ELF-1 (cell line): Measurements from ENCODE around the gene ALG3.

ENCODE experiments used
- DNase-seq: peaks from one replicate; pipeline ENCODE4 v3.0.0-alpha.2; 2016; ENCODE audit warnings: low read depth, low spot score

The ALG3 gene

DNA sequence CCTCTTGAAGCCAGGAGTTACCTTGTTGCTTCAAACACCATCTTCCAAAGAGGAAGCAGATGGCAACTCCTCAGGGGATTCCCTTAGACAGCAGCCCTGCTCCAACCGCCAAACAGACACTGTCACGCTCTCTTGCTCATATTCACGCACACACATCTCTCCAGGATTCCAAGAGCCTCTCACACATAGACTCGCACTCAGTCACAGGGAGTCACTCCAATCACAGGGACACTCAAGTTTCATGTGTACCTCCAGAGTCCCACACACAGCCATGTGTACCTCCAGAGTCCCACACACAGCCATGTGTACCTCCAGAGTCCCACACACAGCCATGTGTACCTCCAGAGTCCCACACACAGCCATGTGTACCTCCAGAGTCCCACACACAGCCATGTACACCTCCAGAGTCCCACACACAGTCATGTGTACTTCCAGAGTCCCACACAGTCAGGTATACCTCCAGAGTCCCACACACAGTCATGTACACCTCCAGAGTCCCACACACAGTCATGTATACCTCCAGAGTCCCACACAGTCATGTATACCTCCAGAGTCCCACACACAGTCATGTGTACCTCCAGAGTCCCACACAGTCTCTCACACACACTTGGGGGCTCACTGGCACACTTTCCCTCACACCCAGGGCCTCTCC lies 13.3 kb downstream of the ALG3 start:
- no peak for DNase-seq

DNA sequence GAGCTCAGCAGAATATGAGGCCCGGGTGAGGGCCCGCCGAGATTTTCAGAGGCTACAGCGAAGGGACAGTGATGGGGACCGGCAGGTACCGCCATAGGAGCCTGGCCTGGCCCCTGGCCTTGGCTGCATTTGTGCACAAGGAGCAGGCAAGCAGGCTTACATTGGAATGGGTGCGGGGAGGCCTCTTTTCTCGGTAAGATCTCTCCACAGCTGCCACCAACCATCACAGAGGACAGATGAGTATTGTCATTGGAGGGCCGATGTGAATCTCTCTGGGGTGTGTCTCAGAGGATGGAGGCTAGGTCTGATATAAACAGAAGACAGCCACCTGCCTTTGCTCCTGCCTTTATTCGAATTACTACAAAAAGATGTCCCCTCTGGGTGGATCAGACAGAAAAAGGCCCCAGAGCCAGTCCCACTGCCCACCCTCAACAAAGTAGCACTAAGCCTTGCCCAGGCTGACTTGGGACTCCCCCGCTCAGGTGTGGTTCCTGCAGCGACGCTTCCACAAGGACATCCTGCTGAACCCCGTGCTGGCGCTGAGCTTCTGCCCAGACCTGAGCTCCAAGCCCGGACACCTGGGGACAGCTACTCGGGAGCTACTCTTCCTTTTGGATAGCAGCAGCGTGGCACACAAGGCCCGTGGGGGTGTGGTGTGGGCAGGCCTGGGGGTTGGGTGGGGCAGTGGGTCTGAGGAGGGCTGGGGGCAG lies 13.9 kb downstream of the ALG3 start:
- no peak for DNase-seq

DNA sequence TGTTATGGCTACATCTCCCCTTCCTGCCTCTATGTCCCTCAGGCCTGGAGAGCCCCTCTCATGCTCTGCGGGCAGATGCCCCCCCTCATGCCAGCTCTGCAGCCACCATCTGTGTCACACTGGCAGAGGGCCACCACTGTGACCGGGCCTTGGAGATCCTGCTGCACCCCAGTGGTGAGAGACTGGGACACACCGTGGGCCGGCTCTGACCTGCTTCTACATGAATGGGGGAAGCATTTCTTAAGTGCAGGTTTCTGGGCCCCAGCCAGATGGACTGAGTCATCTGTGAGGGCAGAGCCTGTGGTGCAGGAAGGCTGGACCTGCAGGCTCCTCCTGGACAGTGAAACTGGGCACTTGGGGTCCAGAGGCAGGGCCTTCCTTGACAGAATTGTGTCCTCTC lies 14.5 kb downstream of the ALG3 start:
- DNase-seq, result no peak

DNA sequence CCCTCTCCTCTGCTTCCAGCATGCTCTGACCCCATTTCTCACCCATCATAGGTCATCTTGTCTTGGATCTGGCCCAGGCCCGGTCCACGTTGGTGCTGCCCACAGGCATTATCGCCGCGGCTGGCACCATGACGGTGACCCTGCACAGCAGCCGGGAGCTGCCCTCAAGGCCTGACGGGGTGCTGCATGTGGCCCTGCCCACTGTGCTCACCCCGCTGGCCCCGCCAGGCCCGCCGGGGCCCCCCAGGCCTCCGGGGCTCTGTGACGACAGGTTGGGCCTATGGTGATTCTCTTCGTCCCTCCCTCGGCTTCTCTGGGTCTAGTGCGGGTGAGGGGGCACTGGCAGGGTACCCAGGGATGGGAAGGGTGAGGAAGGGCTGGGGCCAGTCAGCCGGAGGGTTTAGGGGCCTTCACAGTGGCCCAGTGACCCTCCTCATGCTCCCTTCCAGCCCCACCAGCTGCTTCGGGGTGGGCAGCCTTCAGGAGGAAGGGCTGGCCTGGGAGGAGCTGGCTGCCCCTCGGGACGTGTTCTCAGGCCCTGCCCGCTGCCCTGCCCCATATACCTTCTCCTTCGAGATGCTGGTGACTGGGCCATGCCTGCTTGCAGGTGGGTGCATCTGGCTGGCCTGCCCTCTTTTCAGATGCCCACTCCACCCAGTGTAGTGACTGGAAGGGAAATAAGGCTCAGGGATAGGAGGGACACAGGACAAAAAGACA lies 15.5 kb downstream of the ALG3 start:
- DNase-seq, result no peak

DNA sequence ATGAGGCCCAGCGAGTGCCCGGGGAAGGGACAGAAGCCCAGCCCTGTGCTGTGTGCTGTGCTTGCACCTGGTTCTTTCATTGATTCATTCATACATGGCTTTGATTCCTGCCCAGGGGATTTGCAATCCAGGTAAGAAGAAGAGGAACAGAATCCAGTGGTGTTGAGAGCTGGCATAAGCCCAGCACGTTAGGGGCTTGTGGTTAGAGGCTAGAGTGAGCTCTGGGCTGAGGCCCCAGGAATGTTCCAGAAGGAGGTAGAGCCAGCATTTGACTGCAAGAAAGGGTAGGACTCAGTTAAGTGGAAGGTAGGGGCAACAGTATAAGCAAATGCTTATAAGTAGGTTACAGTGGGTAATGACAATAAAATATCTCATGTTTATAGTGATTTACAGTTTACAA lies 17.1 kb downstream of the ALG3 start:
- no peak for DNase-seq

DNA sequence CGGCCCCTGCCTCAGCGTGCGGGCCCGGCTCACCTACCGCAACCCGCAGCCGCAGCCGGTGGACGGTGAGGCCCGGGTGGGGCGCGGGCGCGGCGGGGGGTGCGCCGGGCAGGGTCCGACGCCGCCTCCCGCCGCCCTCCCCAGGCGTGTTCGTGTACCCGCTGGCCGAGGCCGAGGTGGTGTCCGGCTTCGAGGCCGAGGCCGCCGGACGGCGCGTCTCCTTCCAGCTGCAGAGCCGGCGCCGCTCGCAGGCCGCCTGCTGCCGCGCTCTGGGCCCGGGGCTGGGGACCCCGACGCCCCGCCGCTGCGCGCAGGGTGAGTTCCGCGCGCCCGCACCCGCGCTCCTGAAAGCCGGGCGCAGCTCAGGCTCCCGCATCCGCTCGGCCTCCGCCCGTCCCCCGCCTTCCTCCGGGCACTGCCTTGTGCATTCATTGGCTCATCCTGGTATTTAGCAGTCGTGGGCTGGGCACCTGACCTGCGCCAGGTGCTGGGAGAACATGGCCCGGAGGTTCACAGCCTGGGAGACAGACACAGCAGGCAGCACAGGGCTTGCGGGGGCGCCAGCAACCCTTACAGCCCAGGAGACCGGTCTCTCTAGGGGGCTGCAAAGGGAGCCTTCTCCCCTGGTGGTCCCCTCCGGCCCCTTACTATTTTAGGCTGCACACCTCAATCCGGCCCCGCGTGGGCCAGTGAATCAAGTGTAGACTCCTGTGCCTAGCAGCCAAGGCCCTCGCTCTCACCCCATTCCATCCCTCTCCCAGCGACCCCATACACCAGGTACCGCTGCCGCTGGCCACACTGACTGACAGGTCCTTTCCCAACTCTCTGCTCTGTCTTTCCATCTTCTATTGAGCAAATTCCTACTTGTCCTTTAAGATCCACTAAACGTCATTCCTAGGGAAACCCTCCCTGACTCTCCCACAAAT lies 17.9 kb downstream of the ALG3 start:
- no peak for DNase-seq

DNA sequence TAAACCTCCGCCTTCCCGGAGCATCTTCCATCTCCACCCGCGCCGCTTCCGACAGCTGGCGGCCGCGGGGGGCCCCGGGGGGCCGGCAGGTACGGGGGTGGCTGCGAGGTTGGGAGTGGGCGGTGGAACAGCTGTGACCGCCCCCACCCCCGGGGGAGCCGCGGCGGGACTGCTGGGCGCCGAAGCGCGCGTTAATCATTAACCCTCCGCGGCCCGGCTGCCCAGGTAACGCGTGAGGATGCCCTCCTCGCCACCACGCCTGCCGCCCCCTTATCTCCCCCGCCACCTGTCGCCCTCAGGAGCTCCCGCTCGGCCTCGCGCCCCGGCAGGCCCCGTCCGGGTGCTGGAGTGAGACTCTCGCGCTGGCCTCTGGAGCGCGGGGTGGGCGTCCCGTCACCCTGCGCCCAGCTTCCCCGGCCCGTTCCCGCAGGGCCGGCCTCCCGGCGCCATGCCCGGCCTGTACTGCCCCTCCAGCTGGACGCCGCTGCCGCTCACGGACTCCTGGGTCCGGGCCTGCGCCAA lies 18.6 kb downstream of the ALG3 start:
- DNase-seq, result no peak

DNA sequence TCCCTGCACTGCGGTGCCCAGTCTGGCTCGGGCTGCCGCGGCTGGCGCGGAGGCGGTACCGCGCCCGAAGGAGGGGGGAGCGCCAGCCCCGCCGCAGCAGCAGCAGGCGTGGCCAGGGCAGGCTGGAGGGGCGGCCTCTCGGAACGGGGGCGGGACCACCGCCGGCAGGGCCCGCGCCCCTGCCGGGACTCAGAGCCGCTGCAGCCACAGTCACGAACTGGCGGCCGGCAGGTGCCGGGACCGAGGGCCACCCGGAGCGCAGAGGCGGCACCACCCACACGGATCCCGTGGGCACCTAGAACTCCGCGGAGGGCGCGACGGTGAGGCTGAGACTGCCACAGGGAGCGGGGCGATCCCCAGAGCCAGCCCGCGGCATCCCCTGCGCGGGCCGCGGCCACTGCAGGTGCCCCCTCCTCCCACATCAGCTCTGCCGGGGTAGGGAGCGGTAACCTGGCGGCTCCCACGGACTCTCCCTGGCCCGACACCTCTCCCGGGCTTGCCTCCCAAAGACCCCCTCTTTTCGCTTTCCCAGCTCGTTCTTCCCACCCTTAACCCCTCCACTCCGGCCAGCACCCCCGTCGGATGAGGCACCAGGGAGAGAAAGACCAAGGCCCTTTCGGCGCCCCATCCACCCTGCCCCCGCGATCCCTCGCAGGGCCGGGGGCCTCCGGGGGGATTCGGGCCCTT lies 19.2 kb downstream of the ALG3 start, which contains the start of gene VWA5B2:
VWA5B2 (plus strand) TSS at position 192 of the 687 bp plus-strand sequence. CDS start 944 bp downstream, outside the sequence.
- DNase-seq, result peak; percentile 82

DNA sequence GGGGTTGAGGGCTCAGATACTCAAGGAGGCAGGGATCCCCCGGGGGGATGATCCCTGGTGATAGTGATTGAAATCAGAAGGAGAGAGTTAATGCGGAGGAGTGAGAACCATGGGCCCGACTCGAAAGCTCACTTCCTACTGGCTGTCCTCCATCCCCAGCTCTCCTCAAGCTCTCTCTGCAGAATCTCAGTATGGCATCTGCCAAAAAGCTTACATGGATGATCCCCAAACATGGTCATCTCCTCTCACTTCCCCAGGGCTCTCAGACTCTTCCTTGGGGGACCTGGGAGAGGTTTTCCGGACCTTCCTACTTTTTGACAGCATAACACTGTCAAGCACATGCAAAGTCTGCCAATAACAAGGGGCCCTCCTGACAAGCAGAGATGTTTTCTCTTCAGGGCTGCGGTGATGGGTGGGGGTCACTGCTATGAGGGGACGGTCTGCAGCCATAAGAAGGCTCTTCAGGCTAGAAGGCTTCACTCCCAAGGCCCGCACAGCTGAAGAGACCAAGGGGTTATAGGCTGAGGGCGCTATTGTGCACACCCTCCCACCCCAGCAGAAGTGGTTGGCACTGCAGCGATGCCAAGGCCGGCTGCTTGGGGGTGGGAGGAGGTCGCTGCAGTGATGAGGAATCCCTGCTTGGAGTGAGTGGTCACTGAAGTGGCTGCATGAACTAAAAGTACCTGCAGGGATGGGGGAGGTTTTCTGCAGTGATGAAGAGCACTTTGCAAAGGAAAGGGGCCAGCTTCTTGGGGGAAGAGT lies 20.2 kb downstream of the ALG3 start:
- no peak for DNase-seq

DNA sequence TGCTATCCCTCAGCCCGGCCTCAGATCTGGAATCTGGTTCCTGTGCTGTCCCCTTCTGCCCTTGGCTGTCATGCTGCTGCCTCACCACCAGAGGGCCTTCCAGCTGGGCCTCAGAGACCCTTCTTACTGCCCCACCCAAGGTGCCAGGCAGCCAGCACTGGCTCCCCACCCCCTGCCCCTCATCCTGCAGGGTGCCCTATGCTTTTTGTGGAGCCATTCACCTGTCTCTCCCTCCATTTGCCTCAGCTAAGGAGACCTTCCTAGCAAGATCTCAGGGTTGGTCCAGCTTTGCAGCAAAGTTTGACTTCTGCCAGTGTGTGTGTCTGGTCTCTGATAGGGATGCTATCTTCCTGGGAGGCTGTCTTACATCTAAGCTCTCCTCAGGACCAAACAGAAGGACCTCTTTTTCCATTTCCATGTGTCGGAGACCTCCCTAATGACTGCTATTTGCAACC lies 21.3 kb downstream of the ALG3 start:
- peak; percentile 60 for DNase-seq

DNA sequence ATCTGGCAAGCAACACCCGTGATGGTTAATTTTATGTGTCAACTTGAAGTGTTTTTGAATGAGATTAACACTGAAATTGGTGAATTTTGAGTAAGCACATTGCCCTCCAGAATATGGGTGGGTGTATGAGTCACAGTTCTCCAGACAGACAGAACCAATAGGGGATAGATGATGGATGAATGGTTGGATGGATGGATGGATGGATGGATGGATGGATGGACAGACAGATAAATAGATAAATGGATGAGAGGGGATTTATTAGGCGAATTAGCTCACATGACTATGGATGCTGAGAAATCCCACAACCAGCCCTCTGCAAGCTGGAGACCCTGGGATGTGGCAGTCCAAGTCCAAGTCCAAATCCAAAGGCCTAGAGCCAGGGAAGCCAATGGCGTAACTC lies 24.8 kb downstream of the ALG3 start:
- no peak for DNase-seq

DNA sequence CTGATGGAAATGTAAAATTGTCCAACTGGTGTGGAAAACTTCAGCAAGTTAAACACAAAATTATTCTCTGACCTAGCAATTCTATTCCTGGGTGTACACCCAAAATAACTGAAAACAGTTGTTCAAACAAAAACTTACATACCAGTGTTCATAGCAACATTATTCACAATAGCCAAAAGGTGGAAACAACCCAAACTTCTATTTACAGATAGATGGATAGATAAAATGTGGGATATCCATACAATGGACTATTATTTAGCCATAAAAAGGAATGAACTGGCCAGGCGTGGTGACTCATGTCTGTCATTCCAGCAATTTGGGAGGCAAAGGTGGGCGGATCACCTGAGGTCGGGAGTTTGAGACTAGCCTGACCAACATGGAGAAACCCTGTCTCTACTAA lies 26.2 kb downstream of the ALG3 start:
- DNase-seq, result no peak

DNA sequence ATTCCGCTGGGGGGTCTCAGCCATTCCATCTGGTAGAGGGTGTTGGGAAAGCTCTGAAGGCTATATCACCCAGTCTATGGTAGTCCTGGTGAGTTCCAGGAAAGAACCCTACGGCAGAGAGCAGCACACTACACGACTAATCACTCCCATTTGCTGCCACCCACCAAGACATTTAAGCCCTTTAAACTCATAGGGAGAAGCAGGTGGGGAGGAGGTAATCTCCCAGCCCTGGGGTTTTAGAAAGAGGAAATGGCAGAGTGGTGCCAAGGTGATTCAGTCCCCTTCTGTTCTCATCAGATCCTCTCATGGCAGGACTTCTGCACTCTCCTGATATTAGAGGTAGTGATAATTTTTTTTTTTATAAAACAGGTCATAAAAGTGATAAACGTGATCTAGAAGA lies 29.9 kb downstream of the ALG3 start:
- DNase-seq, result no peak

DNA sequence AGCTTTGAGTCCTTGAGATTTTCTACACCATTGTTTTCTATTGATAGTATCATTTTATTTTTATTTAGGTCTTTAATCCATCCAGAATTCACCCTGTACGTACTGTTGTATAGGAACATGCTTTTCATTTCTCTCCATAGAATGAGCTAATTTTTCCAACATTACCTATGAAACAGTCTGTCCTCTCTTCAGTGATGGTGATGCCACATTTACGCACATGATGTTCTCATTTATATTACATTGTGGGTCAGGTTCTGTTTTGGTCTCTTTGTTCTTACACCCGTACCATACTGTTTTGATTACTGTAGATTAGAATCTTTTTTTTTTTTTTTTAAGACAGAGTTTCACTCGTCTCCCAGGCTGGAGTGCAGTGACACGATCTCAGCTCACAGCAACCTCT lies 37.0 kb downstream of the ALG3 start:
- no peak for DNase-seq

DNA sequence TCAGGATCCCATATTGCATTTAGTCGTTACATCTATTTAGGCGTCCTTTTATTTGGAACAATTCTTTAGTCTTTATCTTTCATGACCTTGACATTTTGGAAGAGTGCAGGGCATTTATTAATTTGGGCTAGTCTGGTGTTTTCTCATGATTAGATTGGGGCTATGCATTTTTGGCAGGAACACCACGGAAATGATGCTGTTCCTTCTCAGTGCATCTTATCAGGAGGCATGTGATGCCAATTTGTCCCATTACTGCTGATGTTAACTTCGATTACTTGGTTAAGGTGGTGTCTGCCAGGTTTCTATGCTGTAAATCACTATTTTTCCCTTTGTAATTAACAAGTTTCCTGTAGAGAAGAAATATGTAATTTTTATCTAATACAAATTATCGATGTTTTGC lies 37.5 kb downstream of the ALG3 start:
- DNase-seq, result no peak

DNA sequence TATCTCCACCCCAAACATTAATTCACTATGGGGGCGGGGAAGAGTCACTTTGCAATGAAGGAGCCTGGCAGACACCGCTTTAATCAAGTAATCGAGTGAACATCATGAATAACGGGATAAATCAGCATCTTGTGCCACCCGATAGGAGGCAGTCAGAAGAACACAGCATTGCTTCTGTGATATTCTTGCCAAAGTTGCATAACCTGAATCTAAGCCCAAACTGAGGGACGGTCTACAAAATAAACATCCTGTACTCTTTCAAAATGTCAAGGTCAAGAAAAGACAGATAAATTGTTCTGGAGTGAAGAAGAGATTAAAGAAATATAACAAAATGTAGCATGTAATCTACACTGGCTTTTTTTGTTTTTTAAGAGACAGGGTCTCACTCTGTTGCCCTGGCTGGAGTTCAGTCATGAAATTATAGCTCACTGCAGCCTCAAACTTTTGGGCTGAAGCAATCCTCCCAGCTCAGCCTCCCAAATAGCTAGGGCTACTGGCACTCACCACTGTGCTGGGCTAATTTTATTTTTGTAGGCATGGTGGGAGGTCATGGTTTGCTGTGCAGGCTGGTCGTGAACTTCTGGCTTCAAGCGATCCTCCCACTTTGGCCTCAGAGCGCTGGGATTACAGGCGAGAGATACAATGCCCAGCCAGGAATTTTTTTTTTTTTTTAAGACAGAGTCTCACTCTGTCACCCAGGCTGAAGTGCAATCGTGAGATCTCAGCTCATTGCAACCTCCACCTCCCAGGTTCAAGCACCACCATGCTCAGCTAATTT lies 39.4 kb downstream of the ALG3 start:
- no peak for DNase-seq

DNA sequence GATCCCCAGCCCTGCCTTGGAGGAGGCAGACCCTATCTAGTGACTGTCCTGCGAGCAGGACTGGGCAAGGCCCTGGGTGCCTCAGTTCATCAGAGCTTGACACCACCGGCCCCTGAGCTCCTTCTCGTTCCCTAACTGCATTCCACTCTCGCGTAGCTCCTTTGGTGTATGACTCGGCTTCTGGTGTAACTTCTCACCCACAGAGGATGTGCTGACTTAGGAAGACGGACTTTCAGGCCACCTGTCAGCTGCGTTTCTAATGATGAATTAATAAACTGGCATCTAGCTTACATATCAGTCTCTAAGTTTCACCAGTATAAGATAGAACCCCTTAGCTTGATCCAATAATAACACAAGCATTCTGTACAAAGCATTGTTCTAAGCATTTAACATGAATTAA lies 45.2 kb downstream of the ALG3 start:
- no peak for DNase-seq

DNA sequence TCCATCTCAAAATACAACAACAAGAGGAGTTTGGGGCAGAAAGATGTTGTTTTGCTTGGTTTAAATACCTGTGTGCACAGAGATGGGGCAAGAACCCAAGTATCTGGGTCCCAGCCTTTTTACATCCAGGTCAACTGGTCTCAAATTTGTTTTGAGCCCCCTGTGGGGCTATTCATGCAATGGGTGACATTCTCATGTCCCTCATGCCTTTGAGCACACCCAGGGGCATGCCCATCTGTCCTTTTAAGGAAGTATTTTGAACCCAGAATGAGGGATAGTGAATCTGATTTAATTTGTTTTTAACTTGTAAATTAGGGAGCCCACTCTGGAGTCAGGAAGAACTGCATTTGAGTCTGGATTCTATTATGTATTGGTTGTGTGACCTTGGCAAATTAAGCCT lies 47.9 kb downstream of the ALG3 start:
- no peak for DNase-seq

DNA sequence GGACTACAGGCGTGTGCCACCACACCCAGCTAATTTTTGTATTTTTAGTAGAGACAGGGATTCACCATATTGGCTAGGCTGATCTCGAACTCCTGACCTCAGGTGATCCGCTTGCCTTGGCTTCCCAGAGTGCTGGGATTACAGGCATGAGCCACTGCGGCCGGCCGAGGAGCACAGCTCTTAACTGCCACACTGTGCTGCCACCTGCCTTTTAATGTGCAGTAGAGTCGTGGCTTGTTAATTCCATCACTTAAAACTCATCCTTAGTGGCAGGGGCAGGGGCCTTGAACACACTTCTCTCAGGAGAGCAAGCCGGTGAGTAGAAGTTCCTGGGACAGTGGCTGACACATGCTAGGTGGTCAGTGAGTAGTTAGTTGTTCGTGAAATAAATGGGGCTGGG lies 50.3 kb downstream of the ALG3 start:
- no peak for DNase-seq
